Activated CD4-positive, alpha-beta T cell treated with anti-CD3 and anti-CD28 coated beads for 36 hours (primary cell): ENCODE measurements around the gene MYO15B. TPM values are rescaled to one million over a fixed set of nuclear protein-coding genes. Genes with fewer than 3 reads are reported as not detected.
"Not testable (repeated sequence)": the region's sequence is repeated elsewhere in the genome, so short reads cannot be mapped to it uniquely, and the experiment has no call there.

Experiments used
- ATAC-seq: fragments of 200-7000 bp; cut with Tn5 transposase; one replicate; pipeline ENCODE4 v1.10.0; 2021; ENCODE audit warnings: mild to moderate bottlenecking, moderate library complexity
- CTCF ChIA-PET: fragments of 350-600 bp; sonication (Branson Sonifier 250); formaldehyde crosslinking; loops from one replicate; lab custom pipeline; 2021; ENCODE audit warnings: antibody characterized with exemption; lab: Charles Lee
- POLR2A ChIA-PET: fragments of 350-600 bp; sonication (Branson Sonifier 250); formaldehyde crosslinking; loops from one replicate; lab custom pipeline; 2021; ENCODE audit warnings: antibody characterized with exemption, inconsistent platforms; lab: Charles Lee
- DNase-seq: peaks from one replicate; pipeline ENCODE4 v3.0.0-alpha.2; 2020
- H3K27ac Mint-ChIP-seq: one replicate; pipeline ENCODE4 v1.8.0; 2021; ENCODE audit warnings: mixed read lengths
- H3K27me3 Mint-ChIP-seq: one replicate; pipeline ENCODE4 v1.8.0; 2021; ENCODE audit warnings: mixed read lengths
- H3K36me3 Mint-ChIP-seq: one replicate; pipeline ENCODE4 v1.8.0; 2021; ENCODE audit warnings: low read depth, mixed read lengths
- H3K4me1 Mint-ChIP-seq: one replicate; pipeline ENCODE4 v1.8.0; 2021; ENCODE audit warnings: mixed read lengths
- H3K4me3 Mint-ChIP-seq: one replicate; pipeline ENCODE4 v1.8.0; 2021; ENCODE audit warnings: mild to moderate bottlenecking, moderate library complexity, mixed read lengths
- H3K9me3 Mint-ChIP-seq: one replicate; pipeline ENCODE4 v1.8.0; 2021; ENCODE audit warnings: low read depth, mixed read lengths
- intact Hi-C, 2 experiments: fragments of 100-400 bp; cut with DNase I in 1 of 2; cut with micrococcal nuclease in 1 of 2; formaldehyde crosslinking; loops; one replicate each; pipeline versions ENCODE4 v1.14.2 to v1.15.1; 2022 to 2024; cut with DNase I, micrococcal nuclease
- total RNA-seq, 2 experiments: library from RNA; stranded (reverse); gene quantifications; one replicate each; pipeline ENCODE4 v1.2.3, GENCODE V29; 2021

Gene MYO15B
- total RNA-seq, 2 experiments from 2014 or later = 20.8 to 22.4 TPM

GRCh38 chr17:75637143-75637538 is 49.5 kb downstream of the MYO15B start:
- no peak overlapping the region for H3K4me3 Mint-ChIP-seq
- POLR2A ChIA-PET = no interaction called here
- peaks cover 5% of the 10 kb centered on the region for H3K4me1 Mint-ChIP-seq
- CTCF ChIA-PET = interaction anchor here (0.7 to 10.5 kb wide), 4 partner anchors 8 to 111 kb away, joined by 3 to 242 read pairs (median 6); a partner anchor contains a TSS
- ATAC-seq = no peak
- no peak overlapping the region for H3K27ac Mint-ChIP-seq
- no peaks in the 10 kb centered on the region for H3K36me3 Mint-ChIP-seq
- no peak for DNase-seq
- H3K9me3 Mint-ChIP-seq = no peaks in the 10 kb centered on the region
- intact Hi-C loops = no loop called here
- H3K27me3 Mint-ChIP-seq = no peaks in the 10 kb centered on the region

- intact Hi-C loops = no loop called here
- H3K4me1 Mint-ChIP-seq = peaks cover 5% of the 10 kb centered on the region
Measured at GRCh38 chr17:75637551-75637950, 50.0 kb downstream of the MYO15B start.

GRCh38 chr17:75638039-75638438 is 50.4 kb downstream of the MYO15B start:
- DNase-seq, H3K27ac Mint-ChIP-seq, intact Hi-C loops, H3K9me3 Mint-ChIP-seq, H3K36me3 Mint-ChIP-seq, ATAC-seq, H3K4me1 Mint-ChIP-seq, H3K27me3 Mint-ChIP-seq, H3K4me3 Mint-ChIP-seq: not testable (repeated sequence)
- POLR2A ChIA-PET = interaction anchor here (0.7 kb wide), 1 partner anchor 103 kb away, joined by 4 read pairs; no protein-coding TSS in a partner anchor
- CTCF ChIA-PET = interaction anchor here (0.8 to 10.5 kb wide), 3 partner anchors 16 to 110 kb away, joined by 4 to 242 read pairs (median 8); no protein-coding TSS in a partner anchor

More at GRCh38 chr17:75637551-75637950, 50.0 kb downstream of the MYO15B start:
- ChIA-PET CTCF (interaction anchor here (0.7 to 10.5 kb wide), 3 partner anchors 16 to 110 kb away, joined by 3 to 242 read pairs (median 8); no protein-coding TSS in a partner anchor), POLR2A (no interaction called here)
- no peak overlapping the region for H3K4me3 Mint-ChIP-seq
- H3K27me3 Mint-ChIP-seq = no peaks in the 10 kb centered on the region
- ATAC-seq (no peak), DNase-seq (no peak)
- H3K9me3 Mint-ChIP-seq = no peaks in the 10 kb centered on the region
- no peaks in the 10 kb centered on the region for H3K36me3 Mint-ChIP-seq
- H3K27ac Mint-ChIP-seq = no peak overlapping the region

- DNase-seq (no peak), ATAC-seq (no peak)
- no peak overlapping the region for H3K4me3 Mint-ChIP-seq
- no peak overlapping the region for H3K27ac Mint-ChIP-seq
- CTCF ChIA-PET = interaction anchor here (0.6 to 2.3 kb wide), 3 partner anchors 15 to 208 kb away, joined by 3 to 8 read pairs (median 3); no protein-coding TSS in a partner anchor
- H3K27me3 Mint-ChIP-seq = no peaks in the 10 kb centered on the region
- H3K36me3 Mint-ChIP-seq = peaks cover 2% of the 10 kb centered on the region
- intact Hi-C loops = no loop called here
- POLR2A ChIA-PET = no interaction called here
- peaks cover 1% of the 10 kb centered on the region for H3K4me1 Mint-ChIP-seq
- H3K9me3 Mint-ChIP-seq = no peaks in the 10 kb centered on the region
Measured at GRCh38 chr17:75638893-75639292, 51.3 kb downstream of the MYO15B start.

- H3K4me1 Mint-ChIP-seq = no peaks in the 10 kb centered on the region
- ATAC-seq (no peak), DNase-seq (no peak)
- peaks cover 2% of the 10 kb centered on the region for H3K36me3 Mint-ChIP-seq
- H3K27me3 Mint-ChIP-seq = no peaks in the 10 kb centered on the region
- ChIA-PET CTCF (interaction anchor here (0.6 kb wide), 1 partner anchor 109 kb away, joined by 3 read pairs; no protein-coding TSS in a partner anchor), POLR2A (no interaction called here)
- no peaks in the 10 kb centered on the region for H3K9me3 Mint-ChIP-seq
- no peak overlapping the region for H3K27ac Mint-ChIP-seq
- H3K4me3 Mint-ChIP-seq = no peak overlapping the region
- intact Hi-C loops = no loop called here
Measured at GRCh38 chr17:75639327-75639726, 51.7 kb downstream of the MYO15B start.

- H3K4me3 Mint-ChIP-seq = no peak overlapping the region
- no peak overlapping the region for H3K27ac Mint-ChIP-seq
- DNase-seq = no peak
- intact Hi-C loops = no loop called here
- H3K4me1 Mint-ChIP-seq = no peaks in the 10 kb centered on the region
- H3K9me3 Mint-ChIP-seq = no peaks in the 10 kb centered on the region
- POLR2A ChIA-PET = no interaction called here
- ATAC-seq = no peak
- no peaks in the 10 kb centered on the region for H3K27me3 Mint-ChIP-seq
- H3K36me3 Mint-ChIP-seq = peaks cover 2% of the 10 kb centered on the region
- CTCF ChIA-PET = interaction anchor here (0.6 kb wide), 1 partner anchor 108 kb away, joined by 3 read pairs; no protein-coding TSS in a partner anchor
Measured at GRCh38 chr17:75639771-75640555, 52.4 kb downstream of the MYO15B start.

GRCh38 chr17:75640556-75641119 is 53.0 kb downstream of the MYO15B start:
- intact Hi-C loops = no loop called here
- DNase-seq (no peak), ATAC-seq (no peak)
- ChIA-PET CTCF (interaction anchor here (1.0 to 6.6 kb wide), 3 partner anchors 11 to 108 kb away, joined by 3 to 38 read pairs (median 11); no protein-coding TSS in a partner anchor), POLR2A (no interaction called here)
- Mint-ChIP-seq H3K36me3 (peaks cover 2% of the 10 kb centered on the region), H3K27ac (no peak overlapping the region), H3K27me3 (no peaks in the 10 kb centered on the region), H3K4me1 (no peaks in the 10 kb centered on the region), H3K9me3 (no peaks in the 10 kb centered on the region), H3K4me3 (no peak overlapping the region)

GRCh38 chr17:75641343-75641742 is 53.7 kb downstream of the MYO15B start:
- DNase-seq (no peak), ATAC-seq (no peak)
- H3K4me3 Mint-ChIP-seq = no peak overlapping the region
- ChIA-PET CTCF (interaction anchor here (0.6 to 6.6 kb wide), 6 partner anchors 8 to 107 kb away, joined by 3 to 38 read pairs (median 4); partner anchors contain the start of gene SMIM5), POLR2A (no interaction called here)
- H3K36me3 Mint-ChIP-seq = peaks cover 2% of the 10 kb centered on the region
- H3K27me3 Mint-ChIP-seq = no peaks in the 10 kb centered on the region
- no peak overlapping the region for H3K27ac Mint-ChIP-seq
- H3K4me1 Mint-ChIP-seq = no peaks in the 10 kb centered on the region
- intact Hi-C loops = no loop called here
- H3K9me3 Mint-ChIP-seq = no peaks in the 10 kb centered on the region

GRCh38 chr17:75642182-75642783 is 54.7 kb downstream of the MYO15B start:
- no peak for ATAC-seq
- no peaks in the 10 kb centered on the region for H3K9me3 Mint-ChIP-seq
- DNase-seq = no peak
- intact Hi-C loops = no loop called here
- no peak overlapping the region for H3K27ac Mint-ChIP-seq
- H3K36me3 Mint-ChIP-seq = peaks cover 2% of the 10 kb centered on the region
- H3K4me3 Mint-ChIP-seq = no peak overlapping the region
- CTCF ChIA-PET = interaction anchor here (0.9 to 6.6 kb wide), 4 partner anchors 9 to 106 kb away, joined by 3 to 38 read pairs (median 8); partner anchors contain the start of gene SMIM5
- no peaks in the 10 kb centered on the region for H3K4me1 Mint-ChIP-seq
- POLR2A ChIA-PET = no interaction called here
- no peaks in the 10 kb centered on the region for H3K27me3 Mint-ChIP-seq

- intact Hi-C loops = no loop called here
- no peaks in the 10 kb centered on the region for H3K9me3 Mint-ChIP-seq
- no peaks in the 10 kb centered on the region for H3K27me3 Mint-ChIP-seq
- no peaks in the 10 kb centered on the region for H3K4me1 Mint-ChIP-seq
- CTCF ChIA-PET = interaction anchor here (0.9 to 6.6 kb wide), 4 partner anchors 10 to 105 kb away, joined by 3 to 38 read pairs (median 4); partner anchors contain the start of gene SMIM5
- no peak overlapping the region for H3K4me3 Mint-ChIP-seq
- H3K27ac Mint-ChIP-seq = no peak overlapping the region
- DNase-seq (no peak), ATAC-seq (no peak)
- peaks cover 2% of the 10 kb centered on the region for H3K36me3 Mint-ChIP-seq
- POLR2A ChIA-PET = no interaction called here
Measured at GRCh38 chr17:75642784-75643642, 55.4 kb downstream of the MYO15B start.
